ENCODE measurements around the gene DMRTB1. TPM values are rescaled to one million over a fixed set of nuclear protein-coding genes. Genes with fewer than 3 reads are reported as not detected.
"Not testable (repeated sequence)": the region's sequence is repeated elsewhere in the genome, so short reads cannot be mapped to it uniquely, and the experiment has no call there.

DMRTB1 gene
- total RNA-seq, 1 donor from 2014 or later, result not detected

GRCh38 chr1:53431244-53431643, 28.0 kb upstream of the DMRTB1 start:
- Mint-ChIP-seq H3K4me1 (ENCODE audit: unreplicated experiment) (no peaks in the 10 kb centered on the region), H3K27ac (no peak overlapping the region), H3K36me3 (no peaks in the 10 kb centered on the region), H3K9me3 (peaks cover 7% of the 10 kb centered on the region), H3K4me3 (no peak overlapping the region), H3K27me3 (peaks cover 52% of the 10 kb centered on the region)
- DNase-seq (ENCODE audit: extremely low spot score, unreplicated experiment), result no peak
- TF ChIP-seq CTCF (conservative IDR thresholded peaks at IDR 0.05), result no peak

GRCh38 chr1:53431805-53432565, 27.2 kb upstream of the DMRTB1 start:
- Mint-ChIP-seq H3K9me3 (peaks cover 7% of the 10 kb centered on the region), H3K4me3 (no peak overlapping the region), H3K27me3 (peaks cover 49% of the 10 kb centered on the region), H3K36me3 (no peaks in the 10 kb centered on the region), H3K27ac (no peak overlapping the region), H3K4me1 (ENCODE audit: unreplicated experiment) (no peaks in the 10 kb centered on the region)
- no peak for DNase-seq (ENCODE audit: extremely low spot score, unreplicated experiment)
- TF ChIP-seq CTCF (conservative IDR thresholded peaks at IDR 0.05), result no peak

GRCh38 chr1:53432611-53433010, 26.6 kb upstream of the DMRTB1 start:
- DNase-seq (ENCODE audit: extremely low spot score, unreplicated experiment), result no peak
- H3K4me3 Mint-ChIP-seq, result no peak overlapping the region
- H3K27ac Mint-ChIP-seq, result no peak overlapping the region
- H3K4me1 Mint-ChIP-seq (ENCODE audit: unreplicated experiment), result no peaks in the 10 kb centered on the region
- peaks cover 42% of the 10 kb centered on the region for H3K27me3 Mint-ChIP-seq
- no peak for TF ChIP-seq CTCF (conservative IDR thresholded peaks at IDR 0.05)
- H3K9me3 Mint-ChIP-seq, result peaks cover 7% of the 10 kb centered on the region
- no peaks in the 10 kb centered on the region for H3K36me3 Mint-ChIP-seq

- DNase-seq (ENCODE audit: extremely low spot score, unreplicated experiment); H3K9me3 Mint-ChIP-seq; H3K4me1 Mint-ChIP-seq (ENCODE audit: unreplicated experiment); H3K36me3 Mint-ChIP-seq; H3K4me3 Mint-ChIP-seq; H3K27ac Mint-ChIP-seq: not testable (repeated sequence)
- H3K27me3 Mint-ChIP-seq, result peaks cover 29% of the 10 kb centered on the region
These were observed 24.7 kb upstream of the DMRTB1 start for GRCh38 chr1:53434405-53435007.

- H3K36me3 Mint-ChIP-seq, result no peaks in the 10 kb centered on the region
- peaks cover 24% of the 10 kb centered on the region for H3K27me3 Mint-ChIP-seq
- peaks cover 7% of the 10 kb centered on the region for H3K9me3 Mint-ChIP-seq
These were observed 24.0 kb upstream of the DMRTB1 start for GRCh38 chr1:53435151-53435550.

More at GRCh38 chr1:53435151-53435550, 24.0 kb upstream of the DMRTB1 start:
- Mint-ChIP-seq H3K4me3 (no peak overlapping the region), H3K4me1 (ENCODE audit: unreplicated experiment) (no peaks in the 10 kb centered on the region), H3K27ac (no peak overlapping the region)
- TF ChIP-seq CTCF (conservative IDR thresholded peaks at IDR 0.05), result no peak
- no peak for DNase-seq (ENCODE audit: extremely low spot score, unreplicated experiment)

Measured in type B pancreatic cell (in vitro differentiated cells).